Activated B cell treated with CpG ODN at 0.5 μM for 24 hours (primary cell): ENCODE measurements around the gene PRMT2. TPM values are rescaled to one million over a fixed set of nuclear protein-coding genes. Genes with fewer than 3 reads are reported as not detected.

Source experiments
- ATAC-seq: fragments of 200-7000 bp; cut with Tn5 transposase; one replicate; pipeline ENCODE4 v1.10.0; 2021; ENCODE audit warnings: low read depth, mild to moderate bottlenecking, moderate library complexity
- CTCF ChIA-PET: fragments of 350-600 bp; sonication (Branson Sonifier 250); formaldehyde crosslinking; loops from one replicate; lab custom pipeline; 2021; ENCODE audit warnings: antibody characterized with exemption; lab: Charles Lee
- POLR2A ChIA-PET: fragments of 350-600 bp; sonication (Branson Sonifier 250); formaldehyde crosslinking; loops from one replicate; lab custom pipeline; 2021; ENCODE audit warnings: antibody characterized with exemption; lab: Charles Lee
- DNase-seq: peaks from one replicate; pipeline ENCODE4 v3.0.0; 2022
- H3K27ac Mint-ChIP-seq: one replicate; pipeline ENCODE4 v1.8.0; 2020; ENCODE audit warnings: mixed read lengths
- H3K27me3 Mint-ChIP-seq: one replicate; pipeline ENCODE4 v1.8.0; 2021; ENCODE audit warnings: mixed read lengths
- H3K36me3 Mint-ChIP-seq: one replicate; pipeline ENCODE4 v1.8.0; 2021; ENCODE audit warnings: low read depth, mixed read lengths
- H3K4me1 Mint-ChIP-seq: one replicate; pipeline ENCODE4 v1.8.0; 2021; ENCODE audit warnings: mixed read lengths
- H3K4me3 Mint-ChIP-seq: one replicate; pipeline ENCODE4 v1.8.0; 2020; ENCODE audit warnings: mild to moderate bottlenecking, mixed read lengths
- H3K9me3 Mint-ChIP-seq: one replicate; pipeline ENCODE4 v1.8.0; 2020; ENCODE audit warnings: mixed read lengths
- intact Hi-C: fragments of 100-400 bp; cut with micrococcal nuclease; formaldehyde crosslinking; loops from one replicate; pipeline ENCODE4 v1.15.1; 2024
- total RNA-seq: library from RNA; stranded (reverse); gene quantifications from 2 replicates; pipeline ENCODE4 v1.2.3, GENCODE V29; 2022
- TF ChIP-seq, protein P1 (sequence below): fragments of 200-600 bp; IDR thresholded peaks from one replicate; pipeline ENCODE4 v1.8.0; 2022; ENCODE audit warnings: antibody characterized with exemption, mild to moderate bottlenecking

PRMT2 gene
- total RNA-seq: 48.5 and 52.4 TPM in 2 replicates

DNA sequence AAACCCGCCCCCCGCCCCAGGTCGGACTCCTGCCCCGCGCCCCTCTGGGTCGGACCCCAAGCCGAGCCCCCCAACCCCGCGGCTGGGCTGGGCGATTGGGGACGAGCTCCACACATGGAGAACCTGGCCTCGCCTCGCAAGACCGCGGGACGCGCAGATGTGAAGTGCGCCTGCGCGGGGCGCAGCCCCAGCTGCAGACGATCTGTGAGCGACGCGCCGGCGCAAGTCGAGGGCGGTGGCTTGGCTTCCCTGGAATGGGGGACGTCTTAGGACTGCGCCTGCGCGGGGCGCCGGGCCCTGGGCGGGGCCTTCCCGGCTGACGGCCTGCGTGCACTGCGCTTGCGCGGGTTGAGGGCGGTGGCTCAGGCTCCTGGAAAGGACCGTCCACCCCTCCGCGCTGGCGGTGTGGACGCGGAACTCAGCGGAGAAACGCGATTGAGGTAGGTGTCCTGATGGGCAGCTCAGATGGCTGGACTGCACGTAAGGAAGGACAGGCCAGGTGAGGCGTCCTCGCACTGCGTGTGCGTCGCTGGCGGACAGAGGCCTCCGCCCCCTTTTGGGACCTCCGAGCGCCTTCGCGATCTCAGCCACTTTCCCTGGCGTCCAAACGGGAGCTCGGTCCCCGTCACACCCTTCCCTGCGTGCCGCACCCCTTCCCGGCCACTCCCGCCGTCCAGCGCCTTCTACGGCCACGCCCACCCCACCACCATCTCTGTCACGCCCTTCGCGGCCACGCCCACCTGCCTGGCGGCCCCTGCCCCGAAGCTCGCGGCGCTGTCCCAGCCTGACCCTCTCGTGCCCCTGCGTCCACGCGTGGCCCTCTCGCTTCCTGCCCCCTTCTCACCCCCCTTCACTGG lies at the start of gene PRMT2:
Gene PRMT2, plus strand, starts transcription at position 351 of the 857 bp plus-strand sequence. CDS start 1,278 bp downstream, outside the sequence.
- POLR2A ChIA-PET: interaction anchor here (0.5 to 1.7 kb wide), 11 partner anchors 27 to 450 kb away, joined by 3 to 10 read pairs (median 5); partner anchors contain the start of gene DIP2A
- intact Hi-C loops: loop anchor here (1.0 kb wide), 2 partner anchors 177 to 349 kb away; partner anchors contain the start of genes DIP2A and YBEY
- H3K36me3 Mint-ChIP-seq: peaks cover 27% of the 10 kb centered on the region

DNA sequence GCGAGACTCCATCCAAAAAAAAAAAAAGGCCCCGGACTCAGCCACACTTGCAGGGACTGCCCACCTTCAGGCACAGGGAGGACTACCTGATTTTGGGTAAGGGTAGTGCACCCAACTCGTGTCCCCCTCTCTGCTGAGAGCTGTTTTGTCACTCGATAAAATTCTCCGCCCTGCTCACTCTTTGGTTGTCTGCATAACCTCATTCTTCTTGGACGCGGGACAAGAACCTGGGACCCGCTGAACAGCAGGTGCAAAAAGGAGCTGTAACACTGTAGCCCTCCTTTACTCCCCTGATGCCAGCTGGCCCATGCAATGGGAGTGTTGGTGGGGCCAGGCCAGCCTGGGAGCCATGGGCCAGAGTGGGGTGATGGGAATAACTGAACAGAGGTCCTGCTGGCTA lies 41.2 kb upstream of the PRMT2 start:
- H3K9me3 Mint-ChIP-seq: peaks cover 32% of the 10 kb centered on the region
- no peak overlapping the region for H3K4me3 Mint-ChIP-seq
- H3K4me1 Mint-ChIP-seq: no peaks in the 10 kb centered on the region
- no peaks in the 10 kb centered on the region for H3K36me3 Mint-ChIP-seq
- ChIA-PET CTCF (no interaction called here), POLR2A (no interaction called here)
- no peak for DNase-seq
- peaks cover 3% of the 10 kb centered on the region for H3K27me3 Mint-ChIP-seq
- intact Hi-C loops: no loop called here
- H3K27ac Mint-ChIP-seq: no peak overlapping the region
- ATAC-seq: no peak
- TF ChIP-seq, protein P1, sequence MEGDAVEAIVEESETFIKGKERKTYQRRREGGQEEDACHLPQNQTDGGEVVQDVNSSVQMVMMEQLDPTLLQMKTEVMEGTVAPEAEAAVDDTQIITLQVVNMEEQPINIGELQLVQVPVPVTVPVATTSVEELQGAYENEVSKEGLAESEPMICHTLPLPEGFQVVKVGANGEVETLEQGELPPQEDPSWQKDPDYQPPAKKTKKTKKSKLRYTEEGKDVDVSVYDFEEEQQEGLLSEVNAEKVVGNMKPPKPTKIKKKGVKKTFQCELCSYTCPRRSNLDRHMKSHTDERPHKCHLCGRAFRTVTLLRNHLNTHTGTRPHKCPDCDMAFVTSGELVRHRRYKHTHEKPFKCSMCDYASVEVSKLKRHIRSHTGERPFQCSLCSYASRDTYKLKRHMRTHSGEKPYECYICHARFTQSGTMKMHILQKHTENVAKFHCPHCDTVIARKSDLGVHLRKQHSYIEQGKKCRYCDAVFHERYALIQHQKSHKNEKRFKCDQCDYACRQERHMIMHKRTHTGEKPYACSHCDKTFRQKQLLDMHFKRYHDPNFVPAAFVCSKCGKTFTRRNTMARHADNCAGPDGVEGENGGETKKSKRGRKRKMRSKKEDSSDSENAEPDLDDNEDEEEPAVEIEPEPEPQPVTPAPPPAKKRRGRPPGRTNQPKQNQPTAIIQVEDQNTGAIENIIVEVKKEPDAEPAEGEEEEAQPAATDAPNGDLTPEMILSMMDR: no peak

More for the DNA sequence above, at the start of gene PRMT2:
- H3K9me3 Mint-ChIP-seq: no peaks in the 10 kb centered on the region
- peak within 1 kb of the TSS; percentile 92 for H3K4me3 Mint-ChIP-seq
- DNase-seq (peak; percentile 99), ATAC-seq (peak; percentile 92)
- peaks cover 44% of the 10 kb centered on the region for H3K4me1 Mint-ChIP-seq
- CTCF ChIA-PET: interaction anchor here (1.2 kb wide), 1 partner anchor 492 kb away, joined by 6 read pairs; no protein-coding TSS in a partner anchor
- H3K27me3 Mint-ChIP-seq: peaks cover 11% of the 10 kb centered on the region
- H3K27ac Mint-ChIP-seq: peak within 1 kb of the TSS; percentile 90
- TF ChIP-seq, protein P1: no peak

DNA sequence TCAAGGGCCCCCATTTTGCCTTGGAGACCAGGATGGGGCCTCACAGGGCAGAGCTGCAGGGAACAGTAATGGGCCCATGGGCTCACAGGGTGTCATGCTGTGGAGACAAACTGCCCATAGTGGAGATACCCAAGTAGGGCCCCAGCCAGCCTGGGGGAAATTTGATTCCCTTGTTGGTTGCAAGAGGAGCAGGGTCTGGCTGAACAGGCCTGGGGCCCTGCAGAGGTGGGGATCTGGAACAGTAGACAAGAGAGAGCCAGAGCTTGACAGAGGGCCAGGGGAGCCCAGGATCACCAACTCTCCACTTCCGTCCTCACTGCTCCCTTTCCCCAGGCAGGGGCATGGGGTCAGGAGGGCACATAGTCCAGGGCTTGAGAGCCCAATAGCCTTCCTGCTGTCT lies 39.3 kb upstream of the PRMT2 start:
- CTCF ChIA-PET: no interaction called here
- intact Hi-C loops: no loop called here
- no peaks in the 10 kb centered on the region for H3K4me1 Mint-ChIP-seq
- TF ChIP-seq, protein P1: no peak
- no peak for ATAC-seq
- H3K27me3 Mint-ChIP-seq: peaks cover 3% of the 10 kb centered on the region
- POLR2A ChIA-PET: no interaction called here
- no peak overlapping the region for H3K27ac Mint-ChIP-seq
- no peak overlapping the region for H3K4me3 Mint-ChIP-seq
- no peaks in the 10 kb centered on the region for H3K36me3 Mint-ChIP-seq
- H3K9me3 Mint-ChIP-seq: peaks cover 15% of the 10 kb centered on the region
- DNase-seq: no peak

DNA sequence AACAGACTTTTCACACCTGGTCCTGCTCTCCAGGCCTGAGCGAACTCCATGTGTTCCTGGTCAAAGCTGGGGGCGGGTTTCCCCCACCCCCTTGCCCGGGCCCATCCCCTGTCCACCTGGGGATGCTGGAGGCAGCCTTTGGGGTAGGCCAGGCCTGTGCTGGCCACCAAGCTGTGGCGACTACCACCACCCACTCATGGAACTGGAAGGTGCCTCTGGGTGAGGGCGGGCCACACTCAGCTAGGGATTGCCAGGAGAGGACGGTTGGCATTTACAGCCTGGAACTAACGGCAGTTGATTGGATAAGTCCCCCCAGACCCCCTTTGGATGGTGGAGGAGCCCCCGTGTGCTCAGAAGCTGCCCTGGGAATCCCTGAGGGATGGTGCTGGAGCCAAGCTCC lies 38.4 kb upstream of the PRMT2 start:
- Mint-ChIP-seq H3K36me3 (no peaks in the 10 kb centered on the region), H3K9me3 (peaks cover 8% of the 10 kb centered on the region), H3K27ac (no peak overlapping the region), H3K4me3 (no peak overlapping the region), H3K27me3 (no peaks in the 10 kb centered on the region), H3K4me1 (no peaks in the 10 kb centered on the region)
- DNase-seq: no peak
- TF ChIP-seq, protein P1: no peak
- intact Hi-C loops: no loop called here
- no peak for ATAC-seq
- CTCF ChIA-PET: no interaction called here
- POLR2A ChIA-PET: no interaction called here

DNA sequence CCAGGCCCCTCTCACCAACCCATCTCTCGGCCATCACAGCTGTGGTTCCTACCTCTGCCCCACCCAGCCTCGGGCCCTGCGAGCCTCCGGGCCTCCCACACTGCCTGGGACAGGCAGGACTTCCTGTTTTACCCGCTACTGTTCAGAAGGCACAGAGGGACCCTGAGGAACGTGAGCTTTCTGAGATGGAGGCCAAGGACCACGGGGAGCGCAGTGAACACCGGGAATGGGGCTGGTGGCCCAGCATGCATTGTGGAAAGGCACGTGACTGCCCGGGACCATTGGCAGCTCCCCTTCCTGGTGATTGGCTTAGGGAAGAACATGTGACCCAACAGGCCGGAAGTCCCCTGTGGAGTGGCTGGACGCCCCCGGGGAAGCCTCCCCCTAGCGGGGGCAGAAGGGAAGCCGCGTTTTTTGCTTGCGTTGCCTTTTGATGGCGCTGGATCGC lies 37.6 kb upstream of the PRMT2 start:
- Mint-ChIP-seq H3K36me3 (no peaks in the 10 kb centered on the region), H3K4me3 (no peak overlapping the region), H3K27ac (no peak overlapping the region), H3K27me3 (no peaks in the 10 kb centered on the region), H3K4me1 (no peaks in the 10 kb centered on the region), H3K9me3 (peaks cover 8% of the 10 kb centered on the region)
- DNase-seq (no peak), ATAC-seq (no peak)
- TF ChIP-seq, protein P1: no peak
- intact Hi-C loops: no loop called here
- ChIA-PET POLR2A (no interaction called here), CTCF (no interaction called here)
